Kidney tubule cell (primary cell): ENCODE measurements around the gene ADARB2.

Source experiments
- DNase-seq: peaks from one replicate; pipeline ENCODE4 v3.0.0-alpha.2; 2018; ENCODE audit warnings: low spot score

ADARB2 gene

DNA sequence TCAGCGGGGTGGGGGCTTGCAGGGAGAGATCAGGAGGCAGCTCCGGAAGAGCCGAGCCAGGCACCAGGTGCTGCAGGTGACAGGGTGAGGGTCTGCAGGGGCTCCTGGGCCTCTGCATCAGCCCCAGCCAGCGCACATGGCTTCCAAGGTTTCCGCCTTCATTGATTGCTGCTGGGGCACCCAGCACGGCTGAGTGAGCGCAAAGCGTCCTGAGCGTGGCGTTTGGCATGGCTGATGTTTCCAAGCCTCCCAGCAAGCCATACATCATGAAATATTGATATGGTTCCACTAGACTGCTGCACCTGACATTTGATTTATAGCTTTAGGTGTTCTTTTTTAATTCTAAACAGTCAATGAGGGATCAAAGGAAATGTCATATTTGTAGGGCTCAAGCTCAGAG lies 422.1 kb downstream of the ADARB2 start:
- DNase-seq, result no peak

DNA sequence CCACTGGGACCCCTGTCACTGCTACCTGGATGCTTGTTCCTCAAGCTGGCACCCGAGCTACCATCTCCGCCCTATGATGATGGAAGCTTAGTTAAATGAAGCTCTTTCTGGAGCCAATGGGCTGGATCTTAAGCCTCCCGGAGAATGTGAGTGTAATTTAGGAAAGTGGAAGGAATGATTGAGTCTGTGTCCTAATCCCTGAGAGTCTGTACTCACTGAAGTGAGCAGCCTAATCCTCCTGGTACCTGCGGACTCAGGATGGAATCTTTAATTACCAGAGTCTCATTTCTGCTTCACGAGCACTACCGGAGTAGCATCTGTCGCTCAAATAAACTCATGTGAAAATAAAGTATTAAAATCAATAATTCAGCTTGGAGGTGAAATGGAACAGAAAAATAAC lies 425.6 kb downstream of the ADARB2 start:
- DNase-seq, result no peak

DNA sequence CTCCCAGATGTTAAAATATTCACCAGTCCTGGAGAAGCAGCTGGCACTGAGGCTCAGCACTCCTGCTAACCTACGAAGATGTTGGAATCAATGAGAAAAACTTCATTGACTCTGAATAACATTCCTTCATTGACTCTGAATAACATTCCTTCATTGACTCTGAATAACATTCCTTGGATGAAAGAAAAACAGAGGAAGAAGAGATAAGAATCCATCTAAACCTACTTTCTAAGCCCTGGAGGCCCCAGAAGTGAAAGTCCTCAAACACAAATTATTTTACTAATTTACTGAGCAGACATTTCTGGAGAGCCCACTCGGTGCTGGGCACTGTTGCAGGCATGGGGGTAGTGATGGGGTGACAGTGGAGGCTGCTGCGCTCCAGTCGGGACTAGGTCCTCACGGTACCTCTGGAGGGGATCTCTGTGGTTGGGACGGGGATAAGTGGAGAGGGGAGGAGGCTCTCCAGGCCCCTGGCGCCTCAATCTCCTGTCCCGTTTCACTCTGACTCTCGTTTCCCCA lies 427.0 kb downstream of the ADARB2 start:
- DNase-seq, result no peak

DNA sequence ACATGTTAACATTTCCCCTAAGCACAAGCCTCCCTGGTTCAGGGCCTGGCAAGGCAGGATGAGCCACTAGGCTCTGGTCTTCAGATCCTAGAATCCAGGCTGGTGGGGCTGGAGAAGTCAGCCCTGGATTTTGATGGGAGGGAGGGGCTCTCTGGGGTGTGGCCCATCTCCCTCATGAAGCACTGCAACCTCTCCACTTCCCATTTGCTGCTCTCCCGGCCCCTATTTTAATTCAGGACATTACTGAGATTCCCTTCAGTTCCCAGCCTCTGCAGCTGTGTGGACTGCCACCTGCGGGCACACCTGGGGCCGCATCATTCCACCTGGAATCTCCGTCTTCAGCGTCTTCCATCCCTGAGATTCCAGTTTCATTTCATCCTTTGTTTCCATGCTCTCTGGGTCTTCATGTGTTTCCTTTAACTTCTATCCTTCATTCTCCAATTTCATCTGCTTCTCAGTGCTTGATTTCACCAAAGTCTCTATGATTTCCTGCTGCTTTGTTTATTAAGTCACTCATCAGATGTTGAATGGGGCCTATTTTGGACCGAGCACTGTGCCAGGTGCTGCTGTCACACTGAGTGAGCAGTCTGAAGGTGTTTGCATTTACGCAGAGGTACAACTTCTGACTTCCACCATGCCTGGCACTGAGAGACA lies 427.6 kb downstream of the ADARB2 start:
- no peak for DNase-seq

DNA sequence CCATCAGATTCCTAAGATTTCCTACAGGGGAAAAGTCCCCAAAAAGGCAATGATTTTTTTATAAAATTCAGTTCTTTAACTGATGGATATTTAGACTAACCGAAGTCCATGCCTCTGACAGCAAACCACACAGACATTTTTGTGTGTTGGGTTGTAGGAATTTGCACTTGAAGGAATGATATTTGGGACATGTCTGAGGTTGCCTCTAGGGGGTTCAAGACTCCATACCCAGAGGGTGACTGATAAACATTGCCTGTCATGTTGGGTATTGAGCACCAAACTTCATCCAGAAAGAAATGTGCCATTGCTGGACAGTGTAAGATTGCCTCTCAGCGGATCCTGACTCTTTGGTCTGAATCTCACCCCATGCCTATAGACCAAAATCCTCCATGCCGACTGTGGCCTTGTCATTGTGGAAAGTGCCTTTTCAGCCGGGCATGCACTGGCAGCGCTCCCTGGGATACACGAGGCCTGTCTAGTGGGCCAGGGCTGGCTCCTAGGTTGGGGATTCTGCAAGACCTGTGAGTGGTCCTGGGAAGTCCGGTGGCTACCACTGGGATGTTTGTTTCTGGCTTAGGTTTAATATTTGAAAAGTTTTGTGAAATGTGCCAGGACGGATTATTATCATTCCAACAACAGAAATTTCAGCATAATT lies 428.2 kb downstream of the ADARB2 start:
- no peak for DNase-seq

DNA sequence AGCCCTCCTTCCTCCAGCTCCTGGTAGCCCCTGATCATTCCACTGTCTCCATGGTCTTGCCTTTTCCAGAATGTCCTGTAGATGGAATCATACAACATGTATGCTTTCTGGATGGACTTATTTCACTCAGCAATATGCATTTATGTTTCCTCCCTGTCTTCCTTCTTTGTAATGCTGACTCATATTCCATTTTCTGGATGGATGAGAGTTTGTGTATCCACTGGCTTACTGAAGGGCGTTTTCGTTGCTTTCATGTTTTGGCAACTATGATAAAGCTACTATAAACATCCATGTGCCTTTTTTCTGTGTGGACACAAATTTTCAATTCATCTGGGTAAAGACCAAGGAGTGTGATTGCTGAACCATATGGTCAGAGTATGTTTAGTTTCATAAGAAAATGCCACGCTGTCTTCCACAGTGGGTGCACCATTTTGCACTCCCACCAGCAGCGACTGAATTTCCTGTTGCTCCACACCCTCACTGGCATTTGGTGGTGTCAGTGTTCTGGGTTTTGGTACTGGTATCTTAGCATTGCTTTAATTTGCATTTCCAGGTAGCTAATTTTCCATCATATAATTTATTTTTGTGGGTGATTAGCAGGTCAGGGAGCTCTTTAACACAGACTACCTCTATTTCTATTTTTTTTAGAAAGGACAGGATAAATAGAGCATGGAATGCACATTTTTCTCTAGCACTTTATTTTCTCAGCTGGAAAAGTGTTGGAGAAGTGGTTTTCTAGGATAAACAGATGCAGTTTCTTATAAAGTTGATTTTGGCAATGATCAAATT lies 429.0 kb downstream of the ADARB2 start:
- no peak for DNase-seq

DNA sequence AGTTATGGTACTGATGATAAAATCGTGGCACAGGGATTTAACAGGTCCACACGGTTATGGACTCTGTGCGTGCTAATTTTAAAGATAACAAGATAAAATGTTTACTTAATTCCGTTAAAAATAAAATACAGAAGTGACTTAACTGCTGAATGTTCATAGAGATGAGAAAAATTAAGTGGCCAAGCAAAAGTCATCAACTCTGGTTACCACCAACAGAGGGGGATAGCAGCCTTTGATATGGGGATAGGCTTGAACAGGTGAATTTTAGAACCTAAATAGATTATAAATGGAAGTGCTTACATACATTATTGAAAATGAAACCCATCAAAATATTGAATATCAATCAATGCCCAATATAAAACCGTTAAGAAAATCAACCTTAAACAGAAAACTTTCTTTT lies 436.2 kb downstream of the ADARB2 start:
- no peak for DNase-seq

DNA sequence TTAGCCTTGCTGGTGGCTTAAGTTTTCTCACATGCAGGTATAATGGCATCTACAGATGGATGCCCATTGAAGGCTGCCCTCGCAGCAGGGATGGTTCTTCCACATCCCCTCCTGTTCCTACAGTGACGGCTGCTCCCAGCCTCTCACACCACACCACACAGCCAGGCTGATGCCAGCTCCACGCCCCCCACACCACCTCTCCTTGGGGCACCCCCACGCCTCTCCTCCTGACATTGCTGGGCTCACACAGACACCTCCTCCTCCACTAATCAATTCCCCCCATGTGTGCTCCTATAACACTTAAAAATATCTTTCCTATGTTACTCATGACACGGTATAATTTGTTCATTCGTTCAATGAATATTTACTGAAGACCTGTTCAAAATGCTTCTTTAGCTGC lies 437.1 kb downstream of the ADARB2 start:
- DNase-seq, result no peak

DNA sequence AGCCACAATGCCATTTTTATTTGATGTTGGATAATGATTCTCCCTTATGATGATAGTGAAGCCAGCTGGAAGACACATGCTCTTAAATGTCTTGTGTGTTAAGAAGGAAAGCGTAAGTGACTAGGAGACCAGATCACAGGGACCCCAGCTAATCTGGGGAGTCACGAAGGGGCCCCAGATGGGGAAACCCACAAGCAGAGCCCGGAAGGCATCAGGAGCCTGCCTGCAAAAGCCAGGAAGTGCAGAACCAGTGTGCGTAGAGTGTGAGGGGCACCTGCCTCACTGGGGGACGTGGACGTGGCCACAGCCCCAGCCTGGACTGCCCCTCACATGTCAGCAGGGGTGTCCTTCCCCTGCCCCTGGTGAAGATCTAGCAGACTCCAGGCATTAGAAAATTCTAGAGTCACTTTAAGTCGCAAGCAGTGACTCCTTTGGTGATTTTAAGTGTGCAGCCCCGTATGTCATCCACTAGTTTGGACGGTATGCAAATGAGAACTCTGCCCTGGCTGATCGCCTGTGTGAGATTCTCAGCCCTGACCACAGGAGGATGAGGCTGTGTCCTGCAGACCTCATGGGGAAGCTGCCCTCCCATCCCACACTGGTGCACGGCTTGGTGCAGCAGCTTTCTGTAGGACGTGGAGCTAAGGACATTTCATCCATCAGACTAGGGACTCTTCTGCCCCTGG lies 438.1 kb downstream of the ADARB2 start:
- DNase-seq, result no peak

DNA sequence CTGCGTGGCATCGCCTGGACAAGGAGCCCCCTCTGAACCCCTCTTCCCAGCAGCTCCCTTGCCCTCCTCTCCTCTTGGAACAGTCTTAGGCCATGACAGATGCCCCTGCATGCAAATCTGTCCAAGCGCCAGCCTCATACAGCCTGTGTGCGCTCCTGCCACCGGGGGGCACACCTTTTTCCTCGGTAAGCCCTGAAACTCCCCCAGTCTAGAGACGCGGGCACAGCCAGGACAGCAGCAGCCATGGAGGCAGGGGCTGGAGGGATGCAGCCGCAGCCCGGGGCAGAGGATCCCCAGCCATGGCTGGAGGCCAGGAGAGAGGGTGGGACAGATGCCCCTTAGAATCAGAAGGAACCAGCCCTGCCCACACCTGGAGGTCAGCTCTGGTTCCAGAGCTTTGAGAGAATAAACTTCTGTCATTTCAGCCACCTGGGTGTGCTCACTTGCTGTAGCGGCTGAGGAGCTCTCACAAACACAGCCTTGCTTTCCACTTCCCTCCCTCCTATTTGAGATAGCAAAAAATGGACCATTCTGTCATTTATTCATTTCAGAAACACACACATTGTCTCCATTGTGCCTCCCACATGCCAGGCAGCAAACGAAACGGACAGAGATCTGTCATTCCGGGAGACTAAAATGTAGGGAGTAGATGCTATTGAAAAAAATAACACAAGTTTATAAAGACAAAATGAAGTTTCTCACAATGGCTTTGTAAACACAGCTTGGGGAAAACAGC lies 439.6 kb downstream of the ADARB2 start:
- no peak for DNase-seq

DNA sequence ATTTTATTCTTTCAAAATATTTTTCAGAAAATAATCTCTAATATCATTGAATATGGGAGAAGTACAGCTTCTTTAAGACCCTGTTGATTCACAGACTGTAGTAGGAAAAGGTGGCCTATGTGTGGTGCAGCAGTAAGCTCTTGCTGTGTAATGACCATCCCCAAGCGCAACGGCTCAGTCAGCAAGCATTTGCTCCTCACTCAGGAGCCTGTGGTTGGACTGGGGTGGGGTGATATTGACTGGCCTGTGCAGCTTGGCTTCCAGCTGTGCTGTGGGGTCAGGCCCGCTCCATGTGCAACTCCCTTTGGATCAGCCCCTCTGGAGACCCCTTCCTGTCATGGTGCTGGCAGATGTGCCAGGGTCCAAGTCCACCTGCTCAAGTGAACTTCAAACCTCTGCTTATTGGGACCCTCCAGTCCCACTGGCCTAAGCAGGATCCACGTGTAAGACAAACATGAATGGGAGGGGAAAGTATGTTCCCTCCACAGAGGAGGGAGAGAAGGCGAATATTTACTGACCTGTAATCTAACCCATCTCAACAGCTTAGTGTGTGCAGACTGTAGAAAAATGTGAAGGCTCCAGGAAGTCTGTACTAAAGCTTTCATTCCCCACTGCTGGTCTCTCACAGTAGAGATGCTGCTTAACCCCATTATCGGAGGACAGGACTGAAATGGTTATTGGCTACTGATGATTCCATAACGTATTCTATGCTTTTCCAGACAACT lies 441.4 kb downstream of the ADARB2 start:
- DNase-seq, result no peak

DNA sequence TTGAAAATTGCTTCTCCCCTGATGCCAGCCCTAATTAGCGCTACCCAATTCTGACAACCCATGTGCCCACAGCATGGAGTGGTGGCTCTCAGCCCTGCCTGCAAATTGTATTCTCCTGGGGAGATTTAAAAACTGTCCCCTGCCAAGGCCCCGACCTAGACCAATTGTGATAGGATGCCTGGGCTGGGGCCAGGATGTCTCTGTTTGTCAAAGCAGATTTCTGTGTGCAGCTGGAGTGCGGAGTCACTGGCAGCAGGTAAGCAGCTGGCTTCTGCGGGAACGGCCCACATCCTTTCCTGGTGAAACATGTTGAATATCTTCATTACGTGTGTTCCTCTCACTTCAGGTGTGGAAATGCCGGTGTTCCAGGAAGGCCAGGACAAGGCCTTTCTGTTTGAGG lies 442.6 kb downstream of the ADARB2 start:
- no peak for DNase-seq

DNA sequence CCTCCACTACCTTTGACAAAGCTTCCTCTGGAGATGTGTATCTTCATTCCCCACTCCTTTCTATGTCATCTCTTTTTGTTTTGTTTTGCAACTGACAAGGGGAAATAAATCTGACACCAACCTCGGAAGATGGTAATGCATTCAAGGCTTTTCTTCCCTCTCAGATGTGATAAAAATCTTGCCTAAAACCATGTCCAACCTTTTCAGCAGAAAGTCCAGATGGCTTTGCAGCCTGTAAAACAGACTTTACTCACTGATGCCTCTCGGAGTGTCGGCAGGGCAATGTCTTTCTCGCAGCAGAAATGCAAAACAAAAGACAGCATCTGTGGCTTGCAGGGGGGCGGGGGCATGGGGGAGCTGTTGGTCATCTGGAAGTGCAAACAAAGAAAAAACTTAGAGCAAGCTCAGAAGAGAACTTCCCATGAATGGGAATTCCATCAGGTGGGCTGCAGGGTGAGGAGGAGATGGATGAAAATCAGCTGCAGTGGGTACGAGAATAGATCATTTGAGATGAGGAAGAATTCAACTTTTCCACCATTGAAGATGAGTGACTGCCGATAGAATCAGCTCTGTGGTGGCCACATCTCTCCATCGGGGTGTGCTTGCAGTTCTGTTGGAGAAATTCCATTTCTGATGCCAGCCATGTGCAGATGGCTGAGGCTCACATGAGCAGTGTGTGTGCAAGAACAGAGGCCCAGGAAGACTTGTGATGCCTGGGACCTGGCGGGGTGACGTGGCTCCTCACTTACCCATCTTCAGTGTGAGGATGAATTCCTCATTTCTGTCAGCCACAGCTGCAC lies 443.5 kb downstream of the ADARB2 start:
- no peak for DNase-seq

DNA sequence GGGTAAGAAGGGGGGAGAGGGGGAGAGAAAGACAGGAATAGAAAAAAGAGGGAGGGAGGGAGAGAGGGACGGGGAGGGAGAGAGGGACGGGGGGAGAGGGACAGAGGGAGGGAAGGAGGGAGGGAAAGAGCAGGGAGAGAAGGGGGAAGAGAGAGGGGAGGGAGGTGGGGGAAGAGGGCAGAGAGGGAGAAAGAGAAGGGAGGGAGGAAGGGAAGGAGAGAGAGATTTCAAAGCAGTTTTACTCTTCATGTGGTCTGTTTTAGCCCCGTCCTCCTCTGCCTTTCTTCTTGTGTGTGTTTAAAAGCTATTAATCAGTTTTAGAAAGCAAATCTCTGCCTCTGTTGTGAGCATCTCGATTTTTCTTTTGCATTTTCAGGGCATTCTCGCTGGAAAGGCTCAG lies 444.2 kb downstream of the ADARB2 start:
- DNase-seq, result no peak

DNA sequence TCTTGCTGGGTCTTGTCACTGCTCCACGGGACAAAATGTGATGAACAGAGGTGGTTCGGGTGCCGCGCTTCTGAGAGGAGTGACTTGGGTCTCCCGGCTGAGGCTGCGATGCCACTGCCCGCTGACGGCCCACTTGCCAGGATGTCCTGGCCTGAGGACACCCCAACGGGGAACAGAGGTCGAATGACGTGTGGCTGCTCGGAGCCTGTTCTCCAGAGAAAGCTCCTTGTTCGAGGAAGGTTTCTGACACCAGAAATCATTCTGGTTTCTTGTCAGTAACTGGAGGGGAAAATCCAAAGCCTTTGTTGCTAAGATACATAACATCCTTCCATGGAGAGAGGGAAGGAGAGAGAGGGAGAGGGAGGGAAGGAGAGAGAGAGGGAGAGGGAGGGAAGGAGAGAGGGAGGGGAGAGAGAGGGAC lies 444.7 kb downstream of the ADARB2 start:
- DNase-seq, result no peak

DNA sequence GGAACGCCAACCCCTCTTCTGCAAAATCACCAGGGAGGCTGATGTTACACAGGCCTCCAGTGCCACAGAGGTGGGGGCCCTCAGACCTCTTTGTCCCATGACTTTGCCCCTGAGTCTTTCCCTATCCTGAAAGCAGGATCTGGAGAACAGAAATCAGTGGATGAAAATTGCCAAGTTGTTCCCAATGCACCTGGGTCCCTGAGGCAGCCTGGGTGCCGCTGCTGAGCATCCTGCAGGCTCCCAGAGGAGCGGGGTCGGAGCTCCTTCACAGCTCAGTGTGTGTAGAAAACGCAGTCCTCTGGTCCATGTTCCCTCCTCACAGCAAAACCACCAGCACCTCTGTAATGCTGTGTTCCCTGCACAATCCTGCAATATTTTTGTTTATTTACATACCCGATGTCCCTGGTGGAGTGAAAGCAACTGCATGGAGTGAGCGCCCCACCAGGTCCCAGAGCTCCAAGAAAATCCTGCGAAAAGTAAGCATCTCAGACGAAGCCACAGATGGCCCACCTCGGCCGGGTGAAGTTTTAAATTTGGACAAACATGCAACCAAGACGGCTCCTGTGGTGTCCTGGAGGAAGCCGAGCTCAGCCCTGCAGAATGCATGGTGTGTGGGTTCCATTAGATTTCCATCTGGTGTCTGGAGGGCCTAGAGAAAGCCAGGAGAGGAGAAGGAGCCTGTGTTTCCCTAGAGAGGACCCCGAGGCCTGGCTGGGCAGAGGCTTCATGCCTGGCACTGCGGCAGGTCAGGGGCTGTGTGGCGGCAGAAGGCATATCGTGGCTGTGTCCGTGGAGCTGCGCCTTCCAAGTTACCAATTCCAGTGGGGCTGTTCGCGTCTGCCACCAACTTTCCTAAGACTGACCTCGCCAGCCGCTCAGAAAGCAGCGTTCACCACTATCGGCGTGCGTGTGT lies 445.9 kb downstream of the ADARB2 start:
- DNase-seq, result no peak

DNA sequence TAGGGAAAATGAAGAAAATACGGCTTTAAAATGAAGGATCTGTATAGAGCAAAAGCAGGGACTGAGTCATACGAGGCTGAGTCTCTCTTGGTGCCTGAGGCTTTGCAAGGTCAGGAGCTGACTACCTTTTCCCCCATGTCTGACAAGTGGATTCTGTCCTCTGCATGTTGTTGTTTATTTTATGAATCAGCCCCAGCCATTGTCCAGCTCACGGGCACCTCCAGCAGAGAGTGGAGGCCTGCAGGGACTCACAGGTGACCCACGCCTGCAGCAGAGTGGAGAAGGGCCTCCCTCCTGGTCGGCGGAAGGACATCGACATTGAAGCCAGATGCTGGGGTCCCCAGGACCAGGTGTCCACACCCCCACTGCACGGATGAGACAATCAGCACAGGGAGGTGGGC lies 447.3 kb downstream of the ADARB2 start:
- DNase-seq, result peak; percentile 44

DNA sequence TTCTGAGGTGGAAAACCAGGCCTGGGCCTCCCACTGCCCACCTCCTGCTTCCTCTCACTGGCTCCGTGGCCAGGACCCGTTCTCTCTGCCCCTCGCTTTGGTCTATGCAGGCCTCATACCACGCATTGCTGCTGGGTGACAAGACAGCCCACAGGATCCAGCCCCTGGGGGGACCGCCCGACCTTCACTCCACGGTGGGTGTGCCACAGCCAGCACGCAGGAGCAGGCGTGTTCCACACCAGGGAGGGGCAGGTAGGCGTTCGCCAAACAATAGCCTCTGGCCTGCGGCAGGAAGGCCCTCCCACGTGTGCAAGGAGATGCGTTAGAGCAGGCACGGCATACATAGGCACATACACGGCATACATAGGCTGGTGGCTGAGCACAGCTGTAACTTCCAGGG lies 447.7 kb downstream of the ADARB2 start:
- DNase-seq, result no peak

DNA sequence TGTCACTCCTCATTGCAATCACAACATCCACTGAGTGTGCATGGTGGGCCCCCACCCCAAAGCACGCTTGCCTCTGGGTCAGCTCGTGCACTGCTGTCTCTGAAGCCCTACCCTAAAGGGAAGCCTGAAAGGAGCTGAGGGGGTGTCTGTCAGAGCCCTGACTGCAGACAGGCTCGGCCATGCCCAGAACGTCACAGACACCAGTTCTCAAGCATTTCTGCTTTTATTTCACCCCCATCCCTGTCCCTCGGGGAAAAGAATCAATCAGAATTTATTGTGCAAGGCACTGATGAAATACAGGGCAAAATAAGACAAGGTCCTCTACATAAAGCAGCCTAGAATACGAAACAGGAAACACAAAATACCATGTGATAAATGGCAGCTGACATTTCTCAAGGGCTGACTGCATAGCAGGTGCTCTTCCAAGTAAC lies 449.3 kb downstream of the ADARB2 start:
- no peak for DNase-seq
